NCI-H2171 (cell line): ENCODE results near the gene FGD1.
"Not testable (repeated sequence)": the region's sequence is repeated elsewhere in the genome, so short reads cannot be mapped to it uniquely, and the experiment has no call there.

Experiments
- DNase-seq: peaks from one replicate; lab custom pipeline; 2025; lab: John Stamatoyannopoulos, UW

Gene FGD1

DNA sequence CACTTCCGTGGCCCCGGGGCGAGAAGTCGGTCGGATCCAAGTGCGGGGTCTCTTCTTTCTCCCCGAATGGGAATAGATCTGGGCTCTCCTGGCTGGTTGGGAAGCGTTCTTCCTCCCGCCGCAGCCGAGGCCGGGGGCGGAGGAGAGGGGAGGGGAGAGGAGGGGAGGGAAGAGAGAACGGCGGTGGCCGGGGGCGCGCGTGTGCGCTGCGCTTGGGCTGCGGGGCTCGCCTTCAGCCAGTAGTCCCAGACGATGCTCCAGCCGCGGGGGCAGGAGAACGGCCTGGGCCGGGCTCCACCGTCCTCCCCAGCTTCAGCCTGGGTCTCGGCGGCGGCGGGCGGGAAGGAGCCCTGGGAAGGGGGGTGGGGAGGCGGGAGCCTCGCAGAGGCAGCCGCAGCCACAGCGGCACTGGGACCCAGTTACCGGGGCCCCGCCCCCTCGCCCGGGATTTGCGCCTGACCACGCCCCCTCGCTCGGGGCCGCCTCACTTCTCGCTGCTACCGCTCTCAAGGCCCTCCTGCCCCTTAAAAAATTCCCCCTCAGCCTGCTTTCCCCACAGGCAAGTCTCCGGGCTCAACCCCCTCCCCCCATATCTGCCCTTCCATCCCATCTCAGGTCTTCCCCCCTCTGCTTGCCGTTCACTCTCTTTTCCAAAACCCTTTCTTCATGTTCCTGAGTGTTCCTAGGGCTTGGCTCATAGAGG lies at the start of gene FGD1:
FGD1 (minus strand) TSS at position 421 of the 703 bp plus-strand sequence. CDS start 802 bp downstream, outside the sequence.
- DNase-seq = peak; percentile 39

- not testable (repeated sequence) for DNase-seq
These were observed 46.2 kb upstream of the FGD1 start for GRCh38 chrX:54542239-54542638.

DNA sequence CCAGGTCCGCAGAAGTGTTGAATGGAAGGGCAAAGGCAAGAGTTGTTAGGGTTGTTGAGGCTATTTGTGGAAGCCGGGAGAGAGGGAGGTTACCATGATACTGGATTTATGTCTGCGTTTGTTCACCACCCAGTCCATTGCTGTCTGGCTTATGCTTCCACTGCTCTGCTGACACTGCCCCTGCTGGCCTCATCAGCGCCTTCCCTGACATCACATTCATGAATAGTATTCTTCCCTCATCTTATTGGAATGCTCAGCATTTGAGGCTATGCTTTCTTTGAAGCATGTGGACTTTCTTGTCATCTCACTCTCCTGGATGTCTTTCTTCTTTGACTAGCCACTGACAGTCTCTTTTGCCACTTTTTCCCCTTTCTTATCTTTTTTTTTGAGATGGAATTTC lies 44.3 kb upstream of the FGD1 start:
- no peak for DNase-seq

DNA sequence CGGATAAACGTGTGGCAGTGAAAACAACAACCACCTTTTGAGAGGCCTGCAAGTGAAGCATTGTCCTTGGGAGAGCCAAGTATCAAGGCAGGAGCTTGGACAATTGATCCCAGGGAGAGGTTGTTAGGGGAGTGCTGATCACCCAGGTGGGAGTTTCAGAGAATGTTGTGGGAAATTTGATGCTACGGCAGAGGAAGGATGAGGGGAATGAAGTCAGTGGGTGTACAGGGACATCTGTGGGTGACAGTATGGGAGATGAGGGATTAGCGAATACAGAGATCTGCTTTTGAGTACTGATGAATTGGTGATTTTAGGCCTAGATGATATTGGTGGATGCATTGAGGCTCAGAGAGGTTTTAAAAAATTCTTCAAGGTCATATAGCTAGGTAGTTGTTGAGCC lies 38.2 kb upstream of the FGD1 start:
- no peak for DNase-seq

DNA sequence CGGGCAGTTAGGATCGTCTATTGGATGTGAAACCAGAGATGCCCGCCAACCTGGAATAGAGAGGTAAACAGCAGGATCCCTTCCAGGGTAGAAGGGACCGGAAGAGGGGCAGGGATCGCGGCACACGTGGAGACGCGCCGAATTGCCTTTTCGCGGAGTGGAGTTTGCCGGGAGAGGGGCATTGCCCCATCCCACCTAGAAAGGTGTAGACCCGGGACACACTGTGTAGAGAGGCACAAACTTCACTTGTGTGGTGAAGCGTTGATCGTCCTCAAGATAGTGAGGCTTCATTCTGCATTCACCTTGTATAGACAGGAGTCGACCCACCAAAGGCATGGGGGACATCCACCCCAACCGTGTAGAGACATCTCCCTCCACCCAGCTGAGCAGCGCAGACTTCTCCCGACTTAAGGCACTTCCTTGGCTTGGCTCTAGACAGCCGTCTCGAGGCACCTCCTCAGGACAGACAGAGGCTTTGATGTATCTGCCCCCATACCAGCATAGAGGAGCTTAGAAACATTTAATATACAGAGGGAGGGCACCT lies 34.4 kb upstream of the FGD1 start:
- no peak for DNase-seq

GRCh38 chrX:54529552-54530356 lies 33.7 kb upstream of the FGD1 start, which contains the start of gene GNL3L:
TSS of gene GNL3L (plus strand) at chrX:54530219. CDS start at chrX:54532567, 2,348 bp downstream.
- DNase-seq = peak; percentile 71

- no peak for DNase-seq
These were observed 33.1 kb upstream of the FGD1 start for GRCh38 chrX:54529151-54529550.

- no peak for DNase-seq
These were observed 13.4 kb upstream of the FGD1 start for GRCh38 chrX:54509400-54509799.

DNA sequence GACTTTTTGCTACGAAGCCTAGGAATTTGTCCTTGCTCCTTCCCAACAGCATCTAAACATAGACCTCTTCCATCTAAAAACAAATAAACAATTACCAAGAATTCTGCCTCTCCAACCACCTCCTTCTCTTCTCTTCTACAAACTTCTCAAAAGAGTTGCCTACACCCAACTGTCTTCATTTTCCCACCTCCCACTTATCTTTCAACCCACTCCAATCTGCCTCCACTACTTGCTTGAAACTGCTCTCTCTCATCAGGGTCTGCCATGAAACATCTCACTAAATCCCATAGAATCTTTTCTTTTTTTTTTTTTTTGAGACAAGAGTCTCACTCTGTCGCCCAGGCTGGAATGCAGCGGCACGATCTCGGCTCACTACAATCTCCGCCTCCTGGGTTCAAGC lies 902 bp upstream of the FGD1 start:
- DNase-seq = no peak

DNA sequence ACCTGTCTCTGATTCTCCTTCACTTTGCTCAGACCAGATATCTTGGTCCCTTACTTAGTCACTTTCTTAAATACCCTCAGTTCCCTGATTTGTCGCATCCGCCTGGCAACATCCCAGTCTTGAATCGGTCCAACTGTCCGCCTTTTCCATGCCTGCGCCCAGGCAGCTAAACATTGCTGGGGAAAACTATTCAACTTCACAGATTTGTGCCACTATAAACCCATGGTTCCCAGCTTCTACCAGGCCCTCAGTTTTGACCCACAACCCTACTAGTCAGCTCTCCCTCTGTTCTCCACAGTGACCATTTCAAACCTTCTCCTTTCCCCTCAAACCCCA lies 451 bp upstream of the FGD1 start:
- no peak for DNase-seq

- DNase-seq = peak; percentile 0
These were observed 833 bp downstream of the FGD1 start for GRCh38 chrX:54494989-54495813.

DNA sequence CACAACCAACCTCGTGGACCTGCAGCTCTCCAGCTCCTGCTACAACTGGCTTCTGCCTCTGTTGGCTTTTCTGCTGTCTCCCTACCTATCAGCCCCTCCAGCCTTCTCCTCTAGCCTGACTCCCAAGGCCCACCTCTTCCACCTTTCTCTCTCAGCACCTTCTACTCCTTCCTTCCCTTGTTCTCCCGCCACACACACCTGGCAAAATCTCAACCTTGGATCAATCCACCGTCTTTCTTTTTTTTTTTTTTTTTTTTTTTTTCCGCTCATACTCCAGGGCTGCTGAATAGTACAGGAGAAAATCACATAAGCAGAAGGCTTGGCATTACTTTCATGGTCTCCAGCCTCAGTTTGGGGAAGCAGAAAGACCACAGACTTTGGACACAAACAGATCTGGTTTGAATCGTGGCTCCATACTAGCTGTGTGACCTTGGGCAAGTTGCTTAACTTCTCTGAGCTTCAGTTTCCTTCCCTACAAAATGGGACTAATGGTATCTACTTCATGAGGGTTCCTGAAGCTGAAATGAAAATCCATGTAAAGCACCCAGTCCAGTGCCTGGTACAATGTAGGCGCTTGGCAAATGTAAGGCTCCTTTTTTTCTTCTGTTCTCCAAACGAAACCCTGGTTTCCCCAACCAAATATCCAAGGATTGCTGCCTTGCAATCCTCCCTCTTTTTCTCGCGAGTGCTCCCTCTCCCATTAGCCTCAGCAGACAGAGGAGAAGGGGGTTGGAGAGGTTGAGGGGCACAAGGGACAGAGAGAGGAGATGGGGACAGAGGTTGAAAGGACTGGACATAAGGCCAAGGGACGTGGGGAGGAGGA lies 1.7 kb downstream of the FGD1 start:
- DNase-seq = no peak

DNA sequence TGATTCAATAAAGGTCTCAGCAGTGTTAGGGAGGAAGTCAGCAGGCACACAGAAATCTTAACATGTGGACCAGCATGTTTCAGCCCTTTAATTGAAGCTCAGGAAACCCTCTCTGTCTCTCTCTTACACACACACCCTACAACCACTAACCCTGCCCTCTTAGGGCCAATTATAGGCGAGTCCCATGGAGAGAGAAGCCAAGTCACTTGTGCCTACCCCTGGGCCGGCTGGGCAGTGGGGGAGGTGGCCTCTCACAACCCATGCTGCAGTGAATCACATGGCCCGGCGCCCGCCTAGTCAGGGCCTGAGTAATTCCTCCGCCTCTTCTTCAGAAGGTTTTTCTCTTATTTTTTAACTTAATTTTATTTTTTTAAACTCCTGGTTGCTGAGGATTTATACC lies 3.7 kb downstream of the FGD1 start:
- no peak for DNase-seq

DNA sequence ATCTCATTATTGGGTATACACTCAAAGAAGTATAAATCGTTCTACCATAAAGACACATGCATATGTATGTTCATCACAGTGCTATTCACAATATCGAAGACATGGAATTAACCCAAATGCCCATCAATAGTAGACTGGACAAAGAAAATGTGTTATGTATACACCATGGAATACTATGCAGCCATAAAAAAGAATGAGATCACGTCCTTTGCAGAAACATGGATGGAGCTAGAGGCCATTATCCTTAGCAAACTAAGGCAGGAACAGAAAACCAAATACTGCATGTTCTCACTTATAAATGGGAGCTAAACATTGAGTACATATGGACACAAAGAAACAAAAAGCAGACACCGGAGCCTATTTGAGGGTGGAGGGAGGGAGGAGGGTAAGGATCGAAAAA lies 6.2 kb downstream of the FGD1 start:
- DNase-seq = not testable (repeated sequence)

DNA sequence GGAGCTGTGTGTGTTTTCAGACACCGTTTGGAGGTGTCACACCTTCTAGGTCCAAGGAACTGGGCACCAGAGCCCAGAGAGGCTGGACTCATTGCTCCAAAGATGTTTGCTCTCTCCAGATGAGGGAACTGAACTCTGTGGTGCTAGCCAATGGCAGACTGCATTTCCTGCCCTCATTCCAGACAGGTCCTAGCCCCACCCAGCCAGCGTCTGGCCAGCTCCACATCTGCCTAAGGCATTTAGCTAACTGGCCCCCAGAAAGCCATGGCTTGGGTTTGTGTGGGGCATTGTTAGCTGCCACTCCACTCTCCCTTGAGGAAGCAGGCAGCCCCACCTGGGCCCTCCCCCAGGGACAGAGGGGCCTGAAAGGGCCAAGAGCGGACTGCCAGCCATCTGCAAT lies 11.4 kb downstream of the FGD1 start:
- DNase-seq = no peak

DNA sequence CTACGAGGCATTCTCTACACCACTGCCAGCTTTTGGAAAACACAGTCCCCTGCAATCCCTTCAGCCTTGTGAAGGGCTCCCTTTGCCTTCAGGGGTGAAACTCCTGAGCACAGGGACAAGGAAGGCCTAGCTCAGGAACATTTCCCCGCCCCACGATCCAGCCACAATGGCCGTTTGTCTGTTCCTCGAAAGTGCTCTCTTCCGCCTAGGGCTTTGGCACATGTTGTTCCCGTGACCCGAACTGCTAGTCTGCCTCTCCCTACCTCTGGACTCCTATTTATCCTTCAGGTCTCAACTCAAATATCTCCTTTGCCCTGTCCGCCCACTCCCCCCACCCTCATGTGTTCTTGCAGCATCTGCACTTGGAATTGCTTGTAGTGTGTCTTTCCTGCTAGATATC lies 12.1 kb downstream of the FGD1 start:
- no peak for DNase-seq

DNA sequence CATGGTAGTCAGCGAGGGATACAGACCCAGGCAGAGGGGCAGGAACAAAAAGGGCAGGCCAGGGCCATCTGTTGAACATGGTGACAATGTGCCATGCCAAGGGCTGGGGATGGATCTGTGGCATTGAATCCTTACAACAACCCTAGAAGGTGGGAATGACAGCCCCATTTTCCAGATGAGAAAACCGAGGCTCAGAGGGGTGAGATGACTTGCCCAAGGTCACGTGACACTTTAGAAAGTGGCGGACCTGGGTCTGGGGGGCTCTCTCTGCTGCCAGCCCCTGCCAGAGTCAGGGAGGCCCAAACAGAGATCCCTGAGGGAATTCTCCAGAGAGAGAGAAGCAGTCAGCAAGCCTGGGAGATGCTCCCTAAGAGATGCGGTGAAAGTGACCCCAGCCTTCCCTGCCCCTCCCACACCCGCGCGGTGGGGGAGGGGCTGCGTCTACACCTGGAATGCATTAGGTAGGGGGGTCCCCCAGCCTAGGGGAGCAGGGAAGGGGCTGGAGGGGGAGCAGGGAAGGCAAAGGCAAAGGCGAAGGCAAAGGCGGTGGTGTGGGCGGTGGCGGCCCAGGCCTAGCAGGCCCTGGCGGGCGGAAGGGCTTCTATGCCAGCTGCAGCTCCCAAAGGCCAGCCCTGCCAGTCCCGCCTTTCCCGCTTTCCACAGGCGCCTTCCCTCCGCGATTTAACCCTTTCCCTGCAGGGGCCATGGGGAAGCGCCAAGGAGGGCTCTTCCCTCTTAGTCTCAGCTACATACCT lies 13.0 kb downstream of the FGD1 start:
- DNase-seq = no peak

DNA sequence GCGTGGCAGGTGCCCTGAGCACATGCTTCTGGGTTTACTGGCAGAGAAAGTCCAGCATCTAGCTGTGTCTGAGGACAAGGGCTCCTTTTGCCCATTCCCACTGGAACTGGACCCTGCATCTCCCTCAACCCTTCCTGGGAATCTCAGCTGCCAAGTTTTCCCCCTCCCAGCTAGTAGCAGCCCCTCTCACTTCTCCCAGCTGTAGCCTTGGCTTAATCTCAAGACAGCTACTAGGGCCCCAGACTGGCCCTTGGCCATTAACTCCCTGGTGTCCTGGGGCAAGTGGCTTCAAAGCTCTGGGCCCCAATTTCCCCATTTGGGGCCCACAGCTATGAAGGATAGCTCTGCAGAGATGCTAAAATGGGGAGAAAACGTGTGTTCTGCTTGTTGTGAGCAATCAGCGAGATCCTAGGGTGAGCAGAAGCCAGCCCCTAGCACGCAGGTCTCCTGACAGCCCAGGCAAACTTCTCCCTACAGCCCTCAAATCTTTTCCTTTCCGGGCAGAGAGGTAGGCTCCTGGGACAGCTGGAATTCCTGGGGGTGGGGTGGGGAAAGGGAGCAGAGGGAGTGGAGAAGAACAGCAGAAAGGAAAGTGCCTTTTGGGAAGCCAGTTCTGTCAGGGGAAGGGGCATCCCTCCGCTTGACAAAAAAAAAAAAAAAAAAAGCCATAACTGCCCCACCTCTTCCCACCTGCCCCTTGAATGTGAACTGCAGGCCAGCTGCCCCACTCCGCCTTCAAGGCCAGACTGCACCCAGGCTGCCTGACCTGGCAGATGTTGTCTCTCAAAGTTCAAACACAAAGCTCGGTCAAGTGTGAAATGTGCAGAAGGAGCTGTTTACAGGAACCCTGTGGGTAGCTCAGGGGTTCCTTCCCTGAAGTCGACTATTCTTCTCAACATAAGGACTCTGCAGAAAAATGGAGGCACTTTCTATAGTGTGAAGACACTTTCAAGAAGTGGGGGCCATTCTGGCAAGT lies 16.6 kb downstream of the FGD1 start:
- peak; percentile 71 for DNase-seq
